ENCODE measurements around the gene TENM4.
"Not testable (repeated sequence)": the region's sequence is repeated elsewhere in the genome, so short reads cannot be mapped to it uniquely, and the experiment has no call there.

The TENM4 gene

DNA sequence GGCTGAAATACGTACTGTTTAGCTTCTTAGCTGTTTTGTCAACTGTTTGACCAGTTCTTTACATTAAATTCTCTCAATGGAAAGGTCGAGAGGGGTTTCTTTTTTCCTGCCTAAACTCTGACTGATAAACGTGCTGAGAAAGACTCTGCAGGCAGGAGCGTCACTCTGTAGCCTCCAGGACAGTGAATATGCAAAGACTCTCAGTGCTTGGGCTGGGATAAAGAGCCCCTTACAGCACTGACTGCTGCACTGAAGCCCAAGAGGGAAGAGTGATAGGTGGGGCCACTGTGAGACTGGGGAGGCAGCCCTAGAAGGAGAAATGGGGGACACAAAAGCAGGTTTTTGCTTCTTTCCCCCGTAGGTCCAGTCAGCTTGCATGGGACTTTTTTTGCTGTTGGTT lies 213.5 kb downstream of the TENM4 start:
- in situ Hi-C loops (cut with MboI; ENCODE audit: low sequenced_read_pairs), result no loop called here

DNA sequence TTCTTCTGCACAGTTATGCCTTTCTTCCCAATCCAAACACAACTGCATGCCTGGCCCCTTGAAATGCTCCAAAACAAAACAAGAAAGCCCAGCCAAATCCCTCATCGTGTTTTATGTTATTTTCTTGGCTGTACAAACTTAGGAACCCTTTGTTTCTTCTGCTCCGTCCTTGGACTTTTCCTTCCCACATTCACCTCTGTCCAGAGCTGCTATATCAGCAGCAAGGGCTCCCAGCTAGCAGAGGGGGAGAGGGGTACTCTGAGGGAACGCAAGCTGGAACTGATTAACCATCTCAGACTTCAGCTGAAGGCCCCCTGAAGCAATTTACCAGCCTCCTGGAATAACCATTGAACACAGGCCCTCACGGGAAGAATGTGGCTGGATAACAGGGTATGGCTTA lies 214.7 kb downstream of the TENM4 start:
- in situ Hi-C loops (cut with MboI; ENCODE audit: low sequenced_read_pairs), result no loop called here

DNA sequence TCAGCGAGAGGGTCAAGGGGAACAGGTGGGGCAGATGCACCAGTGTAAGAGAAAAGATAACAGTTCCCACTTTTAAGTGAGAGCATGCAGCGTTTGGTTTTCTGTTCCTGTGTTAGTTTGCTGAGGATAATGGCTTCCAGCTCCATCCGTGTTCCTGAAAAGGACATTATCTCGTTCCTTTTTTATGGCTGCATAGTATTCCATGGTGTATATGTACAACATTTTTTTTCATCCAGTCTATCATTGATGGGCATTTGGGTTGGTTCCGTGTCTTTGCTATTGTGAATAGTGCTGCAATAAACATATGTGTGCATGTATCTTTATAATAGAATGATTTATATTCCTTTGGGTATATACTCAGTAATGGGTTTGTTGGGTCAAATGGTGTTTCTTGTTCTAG lies 218.7 kb downstream of the TENM4 start:
- in situ Hi-C loops (cut with MboI; ENCODE audit: low sequenced_read_pairs), result not testable (repeated sequence)

DNA sequence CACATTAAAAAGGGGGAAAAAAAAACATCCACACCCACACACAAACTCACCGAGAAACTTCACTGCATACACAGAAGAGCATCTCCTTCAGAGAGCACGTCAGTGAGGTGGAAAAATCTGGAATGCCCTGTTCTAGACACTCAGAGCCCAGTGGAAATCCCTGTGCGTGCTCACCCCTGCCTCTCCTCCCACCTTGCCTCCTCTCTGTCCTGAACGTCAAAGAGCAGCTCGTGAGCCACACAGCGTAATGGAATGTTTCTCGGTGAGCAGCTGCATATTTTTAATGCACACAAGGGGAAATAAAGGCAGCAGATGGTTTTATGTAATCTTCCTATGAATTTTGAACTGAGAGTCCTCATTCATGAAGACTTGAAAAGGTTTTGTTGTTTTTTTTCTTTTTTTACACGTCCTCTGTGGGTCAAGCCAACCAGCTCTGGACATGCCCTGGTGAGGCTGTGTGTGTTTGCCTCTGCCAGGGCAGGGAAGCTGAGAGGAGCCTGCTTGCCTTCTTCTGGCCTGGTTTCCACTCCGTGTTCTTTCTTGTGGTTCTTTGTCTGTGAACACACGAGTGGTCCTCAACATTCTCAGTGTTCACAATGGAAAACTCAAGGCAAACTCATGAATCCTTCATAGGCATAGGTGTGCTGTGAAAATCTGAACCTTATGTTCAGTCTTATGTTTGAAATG lies 219.2 kb downstream of the TENM4 start:
- in situ Hi-C loops (cut with MboI; ENCODE audit: low sequenced_read_pairs), result no loop called here

DNA sequence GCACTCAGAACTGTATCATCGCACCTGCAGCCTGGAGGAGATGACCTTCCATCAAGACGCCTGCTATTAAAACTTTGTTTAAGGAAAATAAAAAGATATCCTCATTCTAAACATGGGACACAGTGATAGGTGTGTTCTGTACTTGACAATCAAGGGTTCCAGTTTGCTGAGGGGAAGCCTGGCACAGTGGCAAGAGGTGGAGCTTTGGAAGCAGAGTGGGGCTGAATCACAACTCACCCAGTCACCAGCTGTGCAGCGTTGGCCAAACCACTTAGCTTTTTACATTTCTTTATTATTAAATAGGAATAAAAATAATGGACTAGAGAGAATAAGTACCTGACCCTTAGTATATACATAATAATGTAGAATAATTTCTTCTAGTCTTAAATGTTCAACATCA lies 220.7 kb downstream of the TENM4 start:
- in situ Hi-C loops (cut with MboI; ENCODE audit: low sequenced_read_pairs), result no loop called here

DNA sequence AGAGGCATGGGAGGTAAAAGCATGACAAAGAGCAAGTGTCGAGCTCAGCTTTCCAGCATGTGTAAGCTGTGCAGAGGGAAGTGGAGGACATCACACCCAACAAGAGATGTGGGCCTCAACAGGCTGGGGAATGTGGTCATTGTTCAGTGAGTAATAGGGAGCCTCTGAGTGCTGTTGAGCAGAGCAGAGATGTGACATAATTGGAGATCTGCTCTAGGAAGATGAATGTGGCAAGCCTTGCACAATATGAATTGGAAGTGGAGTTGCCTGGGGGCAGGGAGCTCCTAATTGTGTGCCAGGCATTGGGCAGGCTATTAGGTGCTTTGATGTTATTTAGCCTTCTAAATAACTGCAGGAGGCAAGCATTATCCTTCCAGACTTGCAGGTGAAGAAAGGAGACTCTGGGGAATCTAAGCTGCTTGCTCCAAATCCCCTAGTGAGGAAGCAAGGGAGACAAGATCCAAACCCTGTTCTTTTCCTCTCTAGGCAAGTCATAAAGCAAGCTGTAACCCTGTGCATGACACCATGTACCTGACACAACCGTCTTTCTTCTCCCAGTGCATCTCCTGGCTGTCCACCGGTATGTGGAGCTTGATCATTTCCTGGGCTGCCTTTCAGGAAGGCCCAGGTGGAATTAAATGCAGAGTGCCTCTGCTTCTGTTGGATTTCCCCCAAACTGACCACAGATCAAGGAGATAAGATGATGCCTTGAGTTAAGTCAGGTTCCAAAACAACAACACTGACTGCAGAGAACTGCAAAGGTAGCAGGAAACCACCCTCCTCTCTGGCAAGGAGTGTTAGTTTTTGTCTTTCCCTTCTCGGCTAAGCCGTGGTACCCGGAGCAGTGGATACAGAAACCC lies 221.4 kb downstream of the TENM4 start:
- in situ Hi-C loops (cut with MboI; ENCODE audit: low sequenced_read_pairs), result no loop called here

DNA sequence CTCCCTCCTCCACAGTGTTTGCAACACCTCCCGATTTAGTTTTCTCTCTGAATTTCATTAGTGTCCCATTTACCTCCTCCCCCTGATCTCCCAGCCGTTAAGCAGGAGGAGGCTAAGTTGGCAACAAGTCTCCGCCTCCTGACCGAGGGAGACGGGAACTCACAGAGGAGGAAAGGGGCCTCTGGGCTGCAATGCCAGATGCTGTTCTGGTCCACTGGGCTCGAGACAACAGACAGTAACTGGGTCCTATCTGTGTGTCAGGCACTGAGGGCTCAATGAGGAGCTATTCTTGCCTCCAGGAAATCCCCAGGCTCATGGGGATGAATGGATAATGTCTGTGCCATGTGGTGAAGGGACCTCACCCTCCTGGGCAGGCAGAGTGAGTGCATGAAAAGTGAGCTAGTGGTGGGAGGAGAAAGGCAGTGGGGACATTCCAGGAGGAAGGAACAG lies 228.1 kb downstream of the TENM4 start:
- in situ Hi-C loops (cut with MboI; ENCODE audit: low sequenced_read_pairs), result no loop called here

DNA sequence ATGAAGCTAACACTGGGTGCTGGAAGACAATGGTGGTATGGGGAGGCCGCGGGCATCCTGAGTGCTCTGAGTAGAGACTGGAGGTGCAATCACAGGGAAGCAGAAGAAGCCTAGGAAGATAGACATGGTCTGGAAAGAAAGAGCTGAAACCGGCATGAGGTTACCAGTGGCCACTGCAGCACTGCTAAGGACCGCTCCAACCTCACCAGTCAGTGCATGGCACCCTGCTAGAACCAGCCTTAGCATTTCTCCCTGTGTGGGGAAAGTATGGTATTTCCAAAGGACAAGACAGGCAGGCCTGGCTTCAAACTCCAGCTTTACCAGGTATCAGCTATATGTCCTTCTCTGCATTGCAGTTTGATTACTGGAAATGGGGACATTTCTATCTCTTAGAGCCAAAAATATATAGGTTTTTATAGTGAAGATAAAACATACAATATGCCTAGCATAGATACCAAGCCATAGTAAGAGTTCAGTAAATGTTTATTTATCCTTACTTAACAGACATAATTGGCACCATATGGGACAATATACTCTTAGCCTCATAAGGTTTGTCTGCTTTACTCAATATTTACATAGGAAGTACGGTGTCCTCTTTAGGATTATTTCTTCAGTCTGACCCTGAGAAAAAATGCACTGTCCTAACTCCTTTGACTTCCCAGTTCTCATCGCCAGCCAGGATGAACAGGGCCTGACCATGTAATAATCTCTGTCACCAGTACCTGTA lies 231.1 kb downstream of the TENM4 start:
- in situ Hi-C loops (cut with MboI; ENCODE audit: low sequenced_read_pairs), result no loop called here

DNA sequence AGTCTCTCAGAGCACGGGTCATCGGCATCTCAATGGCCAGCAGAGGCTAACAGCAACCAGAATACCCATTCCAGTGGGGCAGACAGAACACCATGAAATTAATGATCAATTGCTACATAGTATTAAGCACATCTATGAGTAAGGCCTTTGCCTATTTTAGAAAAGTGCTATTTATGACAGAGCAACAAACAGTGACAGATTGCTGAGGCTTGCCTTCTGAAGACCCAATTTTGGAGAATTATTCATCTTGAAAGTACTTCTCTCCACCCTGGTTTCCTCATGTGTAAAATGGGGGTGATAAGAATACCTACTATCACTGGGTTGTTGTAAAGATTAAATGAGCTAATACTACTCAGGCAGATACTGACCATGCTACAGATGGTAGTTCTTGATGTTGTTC lies 232.7 kb downstream of the TENM4 start:
- in situ Hi-C loops (cut with MboI; ENCODE audit: low sequenced_read_pairs), result no loop called here

DNA sequence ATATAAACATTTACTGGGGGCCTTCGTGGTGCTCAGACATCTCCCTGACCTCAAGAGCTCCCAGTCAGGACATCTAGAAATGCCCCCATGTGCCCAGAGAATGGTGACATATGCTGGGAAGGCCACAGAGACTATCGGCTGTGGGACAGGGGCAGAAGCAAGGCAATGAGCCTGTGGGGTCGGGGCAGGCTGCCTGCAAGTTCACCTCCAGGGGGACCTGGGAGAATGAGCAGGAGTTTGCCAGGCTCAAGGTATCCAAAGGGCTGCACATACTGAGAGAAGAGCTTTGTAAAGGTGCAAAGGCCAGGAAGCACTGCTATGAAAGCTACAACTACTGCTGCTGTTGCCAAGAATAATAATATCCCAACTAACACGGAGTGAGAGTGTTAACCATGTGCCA lies 233.9 kb downstream of the TENM4 start:
- in situ Hi-C loops (cut with MboI; ENCODE audit: low sequenced_read_pairs), result no loop called here

DNA sequence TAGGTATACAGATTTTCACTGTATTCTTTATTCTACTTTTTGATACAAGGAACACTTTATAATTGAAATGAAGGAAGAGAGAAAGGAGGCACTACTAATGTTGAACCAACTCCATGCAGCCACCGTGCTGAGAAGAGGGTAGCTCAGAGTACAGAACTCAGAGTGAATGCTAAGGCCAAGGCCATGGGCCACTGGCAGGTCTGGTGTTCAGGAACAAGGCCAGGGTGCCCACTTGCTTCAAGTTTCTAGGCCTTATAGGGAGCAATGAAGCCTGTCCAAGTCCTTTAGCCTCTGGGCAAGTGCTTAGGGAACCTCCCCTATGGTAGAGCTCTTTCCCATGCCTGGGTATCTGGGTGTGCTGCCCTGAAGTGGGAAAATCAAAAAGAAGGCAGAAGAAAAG lies 235.0 kb downstream of the TENM4 start:
- in situ Hi-C loops (cut with MboI; ENCODE audit: low sequenced_read_pairs), result no loop called here

DNA sequence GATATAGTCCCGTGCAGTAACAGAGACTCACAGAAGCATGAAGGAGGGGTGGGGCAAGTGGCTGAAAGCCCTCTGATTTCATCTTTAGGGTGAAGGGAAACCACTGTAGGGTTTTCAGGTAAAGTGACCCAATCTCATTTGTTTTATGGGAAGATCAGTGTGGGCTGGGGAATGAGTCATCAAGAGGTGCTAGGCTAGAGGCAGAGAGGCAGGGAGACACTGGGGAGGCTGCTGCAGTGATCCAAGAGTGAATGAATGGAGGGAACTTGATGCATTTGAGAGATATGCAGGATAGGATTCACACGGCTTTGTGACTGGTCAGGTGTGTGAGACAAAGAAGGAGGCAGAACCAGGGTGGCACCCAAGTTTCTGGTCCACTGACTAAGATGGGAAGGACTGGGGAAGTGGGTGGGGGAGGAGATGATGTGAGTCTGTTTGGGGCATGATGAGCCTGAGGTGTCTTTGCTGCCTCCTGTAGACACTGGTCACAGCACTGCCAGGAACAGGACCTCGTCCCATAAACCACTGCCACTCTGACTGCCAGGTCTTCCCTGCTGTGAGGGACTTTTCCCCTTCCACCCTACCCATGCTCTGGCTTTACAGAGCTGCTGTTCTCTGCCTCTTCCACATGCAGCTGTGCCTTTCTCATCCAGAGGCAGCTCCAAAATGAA lies 239.0 kb downstream of the TENM4 start:
- in situ Hi-C loops (cut with MboI; ENCODE audit: low sequenced_read_pairs), result no loop called here

DNA sequence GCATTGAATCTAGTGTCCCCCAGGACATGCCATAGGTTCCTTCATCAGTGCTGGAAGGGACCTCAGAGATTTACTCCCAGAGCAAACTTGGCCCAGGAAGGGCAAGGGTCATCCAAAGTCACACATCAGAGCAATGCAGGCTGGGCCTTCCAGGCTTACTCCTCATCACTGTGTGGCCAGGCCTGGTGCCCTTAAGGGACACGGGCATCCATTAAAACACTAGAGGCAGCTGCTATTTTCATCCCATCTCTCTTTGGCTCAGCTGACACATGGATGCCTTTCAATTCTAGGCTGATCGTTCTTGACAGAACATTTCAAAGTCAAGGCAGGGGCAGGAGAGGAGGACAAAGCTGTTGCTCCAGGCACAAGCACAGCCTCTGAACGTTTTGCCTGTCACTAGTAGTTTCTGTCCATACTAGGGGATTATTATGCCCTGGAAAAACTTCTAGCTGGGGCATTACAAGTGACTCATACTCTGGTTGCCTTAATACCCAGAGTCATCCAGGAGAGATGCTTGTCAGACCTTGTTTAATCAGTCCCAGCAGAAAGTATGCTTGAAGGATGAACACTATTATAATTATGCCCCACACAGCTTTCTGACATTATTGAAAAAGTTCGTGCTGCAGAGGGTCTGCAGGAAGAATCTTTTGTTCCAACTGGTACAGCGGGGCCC lies 240.3 kb downstream of the TENM4 start:
- in situ Hi-C loops (cut with MboI; ENCODE audit: low sequenced_read_pairs), result no loop called here

DNA sequence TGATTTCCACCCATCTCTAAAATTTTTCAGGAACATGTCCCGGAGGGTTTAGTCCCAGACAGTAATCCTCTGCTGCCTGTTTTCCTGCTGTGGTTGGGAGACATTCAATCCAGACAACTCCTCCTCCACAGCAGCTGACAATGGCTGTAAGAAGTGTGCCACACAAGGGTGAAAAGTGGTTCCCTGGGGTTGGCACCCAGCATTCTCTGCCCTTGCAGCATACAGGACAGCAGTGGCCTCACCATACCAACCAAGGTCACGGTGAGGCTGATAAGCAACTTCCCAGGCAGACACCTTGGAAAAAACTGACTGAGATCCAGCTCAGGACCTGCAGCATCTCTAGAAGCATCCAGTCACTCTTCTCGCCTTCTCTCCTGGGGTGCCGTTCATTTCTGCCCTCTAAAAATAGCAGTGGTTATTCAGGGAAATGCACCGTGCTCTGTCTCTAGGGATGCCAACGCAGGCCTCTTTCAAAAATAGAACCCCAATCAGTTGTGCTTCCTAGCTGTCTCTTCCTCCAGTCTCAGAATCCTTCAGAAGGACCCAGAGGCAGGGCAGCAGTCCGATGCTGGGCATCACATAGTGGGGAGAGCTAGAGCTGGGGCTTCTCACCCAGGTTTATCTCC lies 241.0 kb downstream of the TENM4 start:
- in situ Hi-C loops (cut with MboI; ENCODE audit: low sequenced_read_pairs), result no loop called here

DNA sequence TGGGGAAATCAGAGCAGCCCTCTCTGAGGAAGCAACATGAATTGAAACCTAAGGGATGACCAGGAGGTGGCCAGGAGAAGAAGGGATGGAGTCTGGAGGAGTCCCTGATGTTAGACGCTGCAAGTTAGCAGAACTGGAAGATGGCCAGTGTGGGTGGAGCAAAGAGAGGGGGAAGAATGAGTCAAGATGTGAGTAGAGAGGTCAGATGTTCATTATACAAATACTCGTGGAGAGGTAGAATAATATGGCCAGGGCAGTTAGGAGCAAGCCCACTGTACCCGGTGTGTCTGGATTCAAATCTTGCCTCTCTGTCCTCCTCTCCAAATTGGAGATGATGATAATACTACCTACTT lies 242.0 kb downstream of the TENM4 start:
- in situ Hi-C loops (cut with MboI; ENCODE audit: low sequenced_read_pairs), result no loop called here

DNA sequence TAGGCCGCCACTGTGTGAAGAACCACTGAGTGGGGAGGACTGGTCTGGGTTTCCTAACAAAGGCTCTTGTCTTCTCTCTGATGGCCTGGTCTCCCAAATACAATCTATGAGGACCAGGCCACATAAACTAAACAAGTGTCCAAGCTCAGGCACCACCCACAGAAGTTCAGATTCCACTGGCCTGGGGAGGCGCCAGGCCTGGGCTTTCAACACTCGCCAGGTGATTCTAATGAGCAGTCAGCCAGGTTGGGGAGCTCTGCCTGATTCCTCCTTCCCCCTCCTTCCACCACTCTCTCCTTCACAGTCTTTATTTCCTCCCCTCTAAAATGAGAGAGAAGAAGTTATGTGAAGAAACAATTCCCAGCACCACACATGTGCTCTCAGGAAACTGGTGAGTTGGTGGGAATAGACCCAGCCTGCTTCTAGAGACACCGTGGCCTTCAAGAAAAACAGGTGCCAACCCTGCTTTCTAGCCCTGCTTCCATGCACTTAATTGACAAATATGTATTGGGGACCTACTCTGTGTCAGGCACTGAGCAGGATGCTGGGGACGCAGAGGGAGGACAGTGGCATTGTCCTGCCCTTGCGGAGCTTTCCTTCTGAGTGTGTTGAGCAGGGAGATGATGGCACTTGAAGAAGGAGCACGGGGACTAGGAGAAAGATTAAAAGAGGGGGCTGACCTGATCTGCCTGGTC lies 242.5 kb downstream of the TENM4 start:
- in situ Hi-C loops (cut with MboI; ENCODE audit: low sequenced_read_pairs), result no loop called here

DNA sequence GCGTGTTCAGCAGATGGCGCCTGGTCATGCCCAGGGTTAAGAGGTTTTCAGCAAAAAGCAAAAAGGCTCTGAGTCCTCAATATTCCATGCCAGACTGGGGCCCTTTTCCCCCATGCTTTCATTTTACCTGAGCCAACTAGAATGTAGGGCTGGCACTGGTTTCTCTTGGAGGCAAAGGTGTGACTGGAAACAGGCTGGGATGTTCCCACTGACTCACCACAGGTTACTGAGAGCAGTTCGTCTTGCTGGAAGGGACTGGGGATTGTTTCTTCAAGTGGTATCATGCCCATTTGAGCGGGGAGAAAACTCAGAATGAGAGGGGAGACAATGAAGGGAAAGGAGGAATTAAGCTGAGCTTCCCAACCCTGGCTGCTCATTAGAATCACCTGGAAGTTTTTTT lies 243.9 kb downstream of the TENM4 start:
- in situ Hi-C loops (cut with MboI; ENCODE audit: low sequenced_read_pairs), result no loop called here

DNA sequence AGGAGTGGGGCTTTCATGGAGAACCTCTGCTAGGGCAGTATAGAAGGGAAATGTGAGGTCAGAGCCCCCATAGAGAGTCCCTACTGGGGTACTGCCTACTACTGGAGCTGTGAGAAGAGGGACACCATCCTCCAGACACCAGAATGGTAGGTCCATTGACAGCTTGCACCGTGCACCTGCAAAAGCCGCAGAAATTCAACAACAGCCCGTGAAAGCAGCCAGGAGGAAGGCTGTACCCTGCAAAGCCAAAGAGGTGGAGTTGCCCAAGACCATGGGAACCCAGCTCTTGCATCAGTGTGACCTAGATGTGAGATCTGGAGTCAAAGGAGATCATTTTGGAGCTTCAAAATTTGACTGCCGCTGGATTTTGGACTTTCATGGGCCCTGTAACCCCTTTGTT lies 245.6 kb downstream of the TENM4 start:
- in situ Hi-C loops (cut with MboI; ENCODE audit: low sequenced_read_pairs), result no loop called here

DNA sequence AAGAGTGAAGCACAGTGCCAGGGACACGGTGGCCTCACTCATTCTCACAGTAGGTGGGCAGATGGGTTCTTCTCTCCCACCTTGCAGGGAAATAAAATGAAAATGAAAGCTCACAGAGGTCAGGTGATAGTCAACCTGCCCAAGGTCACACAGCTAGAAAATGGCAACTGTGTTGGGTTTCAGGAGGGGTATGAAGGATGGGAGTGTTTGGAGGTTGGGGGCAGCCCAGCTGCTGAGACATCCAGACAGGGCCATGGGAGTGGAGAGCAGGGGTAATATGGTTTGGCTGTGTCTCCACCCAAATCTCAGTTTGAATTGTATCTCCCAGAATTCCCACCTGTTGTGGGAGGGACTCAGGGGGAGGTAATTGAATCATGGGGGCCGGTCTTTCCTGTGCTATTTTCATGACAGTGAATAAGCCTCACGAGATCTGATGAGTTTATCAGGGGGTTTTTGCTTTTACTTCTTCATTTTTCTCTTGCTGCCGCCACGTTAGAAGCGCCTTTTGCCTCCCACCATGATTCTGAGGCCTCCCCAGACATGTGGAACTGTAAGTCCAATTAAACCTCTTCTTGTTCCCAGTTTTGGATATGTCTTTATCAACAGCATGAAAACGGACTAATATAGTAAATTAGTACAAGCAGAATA lies 247.0 kb downstream of the TENM4 start:
- in situ Hi-C loops (cut with MboI; ENCODE audit: low sequenced_read_pairs), result no loop called here
